Chondrocyte (in vitro differentiated cells): Measurements from ENCODE around the gene CEP72. TPM values are rescaled to one million over a fixed set of nuclear protein-coding genes. Genes with fewer than 3 reads are reported as not detected.

Experiments used
- DNase-seq: peaks from one replicate; pipeline ENCODE4 v3.0.0; 2021; ENCODE audit warnings: mixed read lengths, low spot score
- H3K27ac Mint-ChIP-seq: one replicate; pipeline ENCODE4 v1.8.0; 2021; ENCODE audit warnings: mild to moderate bottlenecking, moderate library complexity, mixed read lengths; ENCODE audit not compliant: unreplicated experiment
- H3K27me3 Mint-ChIP-seq: 2 replicates; pipeline ENCODE4 v1.8.0; 2021; ENCODE audit warnings: low read depth, mixed read lengths
- H3K36me3 Mint-ChIP-seq: 2 replicates; pipeline ENCODE4 v1.8.0; 2021; ENCODE audit warnings: low read depth, mixed read lengths
- H3K4me1 Mint-ChIP-seq: 2 replicates; pipeline ENCODE4 v1.8.0; 2021; ENCODE audit warnings: low read depth, mild to moderate bottlenecking, mixed read lengths
- H3K4me3 Mint-ChIP-seq: one replicate; pipeline ENCODE4 v1.8.0; 2021; ENCODE audit warnings: mild to moderate bottlenecking, moderate library complexity, mixed read lengths; ENCODE audit not compliant: unreplicated experiment
- H3K9me3 Mint-ChIP-seq: 2 replicates; pipeline ENCODE4 v1.8.0; 2021; ENCODE audit warnings: low read depth, mixed read lengths
- total RNA-seq: library from RNA; stranded (reverse); gene quantifications from 3 replicates; pipeline ENCODE4 v1.2.1, GENCODE V29; 2021
- TF ChIP-seq, protein P1 (sequence below): fragments of 200-600 bp; sonication (generic); IDR thresholded peaks from 2 replicates; pipeline ENCODE4 v1.5.0; 2021; ENCODE audit warnings: antibody characterized with exemption, mild to moderate bottlenecking, moderate library complexity

CEP72 gene
- total RNA-seq, 1 donor from 2014 or later = 3.3 TPM

DNA sequence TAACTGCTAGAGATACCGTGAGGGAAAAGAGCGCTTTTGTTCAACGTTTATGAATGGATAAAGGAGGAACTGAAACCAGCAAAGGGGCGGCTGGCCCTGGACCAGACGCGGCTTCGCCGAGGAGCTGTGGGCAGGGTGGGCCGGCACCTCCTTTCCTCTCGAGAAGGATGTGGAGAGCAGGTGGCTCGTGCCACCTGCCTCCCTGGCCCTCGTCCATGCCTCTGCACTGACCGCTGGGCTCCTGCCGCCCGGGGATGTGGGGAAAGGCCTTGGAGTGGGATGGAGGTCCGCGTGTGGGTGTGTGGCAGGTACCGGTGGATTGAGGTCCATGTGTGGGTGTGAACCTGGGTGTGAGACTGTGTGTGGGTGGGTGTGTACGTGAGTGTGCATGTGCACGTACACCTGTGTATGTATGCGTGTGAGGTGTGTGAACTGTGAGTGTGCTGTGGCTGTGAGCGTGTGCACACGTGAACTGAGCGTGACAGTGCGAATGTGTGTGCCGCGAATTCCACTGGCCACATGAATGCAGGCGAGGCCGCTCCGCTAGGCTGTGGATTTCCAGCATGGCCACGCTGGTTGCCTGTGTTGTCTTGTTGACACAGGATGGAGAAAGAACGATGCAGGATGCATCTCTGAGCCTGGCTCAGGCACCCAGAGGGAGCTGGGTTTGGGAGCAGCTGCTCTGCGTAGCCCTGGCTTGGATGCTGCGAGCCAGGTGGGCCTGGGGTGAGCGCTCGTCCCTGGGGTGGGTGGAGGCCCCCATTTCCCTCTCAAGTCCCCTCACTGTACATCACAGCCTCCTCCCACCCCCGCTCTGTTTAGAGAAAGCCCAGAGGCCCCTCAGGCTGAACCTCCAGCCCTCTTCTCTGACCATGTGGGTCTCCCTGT lies 4.4 kb upstream of the CEP72 start:
- H3K27ac Mint-ChIP-seq = no peak overlapping the region
- H3K36me3 Mint-ChIP-seq = no peaks in the 10 kb centered on the region
- peaks cover 6% of the 10 kb centered on the region for H3K4me1 Mint-ChIP-seq
- H3K4me3 Mint-ChIP-seq = no peak overlapping the region
- H3K27me3 Mint-ChIP-seq = peaks cover 3% of the 10 kb centered on the region
- no peaks in the 10 kb centered on the region for H3K9me3 Mint-ChIP-seq
- TF ChIP-seq, protein P1, sequence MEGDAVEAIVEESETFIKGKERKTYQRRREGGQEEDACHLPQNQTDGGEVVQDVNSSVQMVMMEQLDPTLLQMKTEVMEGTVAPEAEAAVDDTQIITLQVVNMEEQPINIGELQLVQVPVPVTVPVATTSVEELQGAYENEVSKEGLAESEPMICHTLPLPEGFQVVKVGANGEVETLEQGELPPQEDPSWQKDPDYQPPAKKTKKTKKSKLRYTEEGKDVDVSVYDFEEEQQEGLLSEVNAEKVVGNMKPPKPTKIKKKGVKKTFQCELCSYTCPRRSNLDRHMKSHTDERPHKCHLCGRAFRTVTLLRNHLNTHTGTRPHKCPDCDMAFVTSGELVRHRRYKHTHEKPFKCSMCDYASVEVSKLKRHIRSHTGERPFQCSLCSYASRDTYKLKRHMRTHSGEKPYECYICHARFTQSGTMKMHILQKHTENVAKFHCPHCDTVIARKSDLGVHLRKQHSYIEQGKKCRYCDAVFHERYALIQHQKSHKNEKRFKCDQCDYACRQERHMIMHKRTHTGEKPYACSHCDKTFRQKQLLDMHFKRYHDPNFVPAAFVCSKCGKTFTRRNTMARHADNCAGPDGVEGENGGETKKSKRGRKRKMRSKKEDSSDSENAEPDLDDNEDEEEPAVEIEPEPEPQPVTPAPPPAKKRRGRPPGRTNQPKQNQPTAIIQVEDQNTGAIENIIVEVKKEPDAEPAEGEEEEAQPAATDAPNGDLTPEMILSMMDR = no peak
- no peak for DNase-seq

DNA sequence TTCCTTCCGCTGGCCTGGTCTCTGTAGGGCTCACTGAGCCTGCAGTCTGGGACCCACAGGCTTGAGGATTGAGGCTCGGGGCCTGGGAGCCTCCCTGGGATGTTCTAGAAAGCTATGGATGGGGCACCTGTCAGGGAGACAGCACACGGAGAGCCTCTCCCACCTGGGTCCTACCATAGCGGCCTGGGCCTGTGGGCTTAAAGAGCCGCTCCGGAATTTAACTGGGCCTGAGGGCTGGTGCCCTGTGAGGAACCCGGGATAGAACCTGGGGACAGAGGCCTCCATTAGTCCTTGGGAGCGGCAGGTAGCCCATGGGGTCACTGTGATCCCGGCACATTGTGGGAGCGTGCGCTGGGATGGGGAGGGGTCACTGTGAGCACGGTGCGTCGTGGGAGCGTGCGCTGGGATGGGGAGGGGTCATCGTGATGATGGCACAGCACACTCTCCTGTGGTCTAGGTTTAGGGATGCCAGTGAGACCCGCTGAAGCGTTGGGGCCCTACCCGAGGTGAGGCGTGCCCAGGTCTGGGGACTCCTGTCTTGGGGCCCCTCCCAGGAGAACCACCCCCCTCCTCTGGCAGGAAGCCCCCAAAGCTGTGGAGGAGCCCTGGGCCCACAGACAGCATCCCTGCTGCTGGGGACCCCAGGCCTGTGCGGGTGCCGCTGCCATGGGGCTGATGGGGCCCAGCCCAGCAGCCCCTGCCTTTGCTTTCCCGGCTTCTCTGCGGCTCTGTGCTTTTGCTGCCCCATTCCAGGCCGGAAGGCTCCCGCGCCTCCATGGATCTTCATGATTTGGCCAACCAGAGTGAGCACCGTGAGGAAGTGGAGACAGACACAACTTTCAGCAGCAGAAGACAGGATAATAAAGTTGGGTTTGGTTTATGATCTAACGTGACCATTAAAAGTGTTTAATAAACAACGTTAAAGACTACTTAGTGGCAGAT lies 3.4 kb upstream of the CEP72 start:
- Mint-ChIP-seq H3K4me3 (no peak overlapping the region), H3K36me3 (no peaks in the 10 kb centered on the region), H3K4me1 (peaks cover 10% of the 10 kb centered on the region), H3K27me3 (peaks cover 2% of the 10 kb centered on the region), H3K27ac (no peak overlapping the region), H3K9me3 (no peaks in the 10 kb centered on the region)
- TF ChIP-seq, protein P1 = no peak
- no peak for DNase-seq

DNA sequence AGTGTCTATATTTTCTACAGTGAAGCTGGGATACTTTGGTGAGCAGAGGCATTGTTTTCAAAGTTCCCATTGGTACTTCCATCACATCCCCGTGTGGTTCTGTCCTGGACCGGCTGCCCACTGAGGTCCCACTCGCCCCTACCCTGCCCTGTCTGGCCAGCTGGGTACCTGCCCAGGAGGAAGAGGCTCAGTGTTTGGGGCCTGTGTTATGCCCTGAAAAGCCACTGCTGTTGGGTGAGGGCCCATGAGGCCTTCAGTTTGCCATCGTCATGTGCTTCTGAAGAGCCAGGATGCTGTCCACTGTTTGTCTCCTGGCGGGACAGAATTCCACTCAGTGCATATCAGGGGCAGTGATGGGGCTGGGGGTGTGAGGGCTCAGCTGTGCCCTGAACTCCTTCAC lies 2.6 kb upstream of the CEP72 start:
- TF ChIP-seq, protein P1 = no peak

DNA sequence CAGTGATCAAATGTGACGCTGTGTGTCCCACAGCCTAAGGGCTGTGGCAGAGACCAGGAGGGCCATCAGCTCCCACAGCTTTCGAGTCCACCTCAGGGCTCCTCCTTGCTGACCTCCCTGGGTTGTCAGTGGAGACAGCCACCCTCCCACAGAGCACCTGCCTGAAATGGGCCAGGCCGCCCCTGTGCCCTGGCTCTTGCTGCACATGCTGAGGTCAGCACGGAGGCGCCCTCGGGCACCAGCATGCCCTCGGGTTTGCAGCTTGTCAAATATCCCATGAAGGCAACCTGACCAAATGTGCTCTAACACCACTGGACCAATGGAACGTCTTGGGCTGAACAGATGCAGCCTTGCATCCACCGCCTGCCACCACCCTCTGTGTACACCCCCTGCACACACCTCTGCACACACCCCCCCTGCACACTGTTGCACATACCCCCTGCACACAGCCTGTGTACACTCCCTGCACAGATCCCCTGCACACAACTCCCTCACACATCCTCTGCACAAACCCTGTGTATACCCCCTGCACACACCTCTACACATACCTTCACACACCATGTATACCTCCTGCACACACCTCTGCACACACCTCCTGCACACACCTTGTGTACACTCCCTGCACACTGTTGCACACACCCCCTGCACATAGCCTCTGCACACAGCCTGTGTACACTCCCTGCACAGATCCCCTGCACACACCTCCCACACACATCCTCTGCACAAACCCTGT lies 2.0 kb upstream of the CEP72 start:
- H3K4me3 Mint-ChIP-seq = no peak overlapping the region
- no peak for DNase-seq

More for the DNA sequence above, 2.6 kb upstream of the CEP72 start:
- Mint-ChIP-seq H3K27ac (no peak overlapping the region), H3K4me1 (peaks cover 13% of the 10 kb centered on the region), H3K36me3 (no peaks in the 10 kb centered on the region), H3K27me3 (peaks cover 2% of the 10 kb centered on the region), H3K4me3 (no peak overlapping the region), H3K9me3 (no peaks in the 10 kb centered on the region)
- DNase-seq = no peak

More for the DNA sequence above, 2.0 kb upstream of the CEP72 start:
- Mint-ChIP-seq H3K4me1 (peaks cover 13% of the 10 kb centered on the region), H3K36me3 (no peaks in the 10 kb centered on the region), H3K9me3 (no peaks in the 10 kb centered on the region), H3K27ac (no peak overlapping the region), H3K27me3 (peaks cover 2% of the 10 kb centered on the region)
- TF ChIP-seq, protein P1 = no peak
